GM23338 (cell line): ENCODE results near the gene YAP1.

Experiments used
- CREB1 ChIP-seq: fragments of 250-450 bp; sonication (Bioruptor Pico); IDR thresholded peaks from 2 replicates; pipeline ENCODE4 v1.5.0; 2020; ENCODE audit warnings: low read depth, mild to moderate bottlenecking, moderate library complexity
- CTCF ChIP-seq, 2 experiments: fragments of 200-600 bp in 1 of 2; sonication (generic) in 1 of 2; conservative IDR thresholded peaks; 2 replicates each; pipeline versions ENCODE4 v1.5.1 to v1.6.1; 2016 to 2017; ENCODE audit warnings: antibody characterized with exemption in 2 of 2, low read depth in 2 of 2, mild to moderate bottlenecking in 2 of 2, moderate library complexity in 1 of 2
- ETS1 ChIP-seq: IDR thresholded peaks from 2 replicates; pipeline ENCODE4 v1.6.1; 2016; ENCODE audit warnings: antibody characterized with exemption
- EZH2 ChIP-seq: fragments of 200-600 bp; sonication (generic); IDR thresholded peaks from one replicate; pipeline ENCODE4 v1.8.0; 2017; ENCODE audit warnings: antibody characterized with exemption, mild to moderate bottlenecking, low read depth; ENCODE audit not compliant: unreplicated experiment
- EZH2phosphoT487 ChIP-seq: fragments of 200-600 bp; sonication (generic); IDR thresholded peaks from one replicate; pipeline ENCODE4 v1.8.1; 2018; ENCODE audit warnings: antibody characterized with exemption; ENCODE audit not compliant: unreplicated experiment
- JUNB ChIP-seq: IDR thresholded peaks from one replicate; pipeline ENCODE4 v1.6.1; 2016; ENCODE audit warnings: antibody characterized with exemption; ENCODE audit not compliant: unreplicated experiment
- NANOG ChIP-seq: IDR thresholded peaks from 2 replicates; pipeline ENCODE4 v1.6.1; 2016; ENCODE audit warnings: antibody characterized with exemption, borderline replicate concordance
- POLR2AphosphoS5 ChIP-seq: IDR thresholded peaks from 2 replicates; pipeline ENCODE4 v1.6.1; 2016; ENCODE audit warnings: antibody characterized with exemption, low read depth
- REST ChIP-seq: IDR thresholded peaks from one replicate; pipeline ENCODE4 v1.6.1; 2018; ENCODE audit warnings: antibody characterized with exemption; ENCODE audit not compliant: unreplicated experiment
- STAT1 ChIP-seq: IDR thresholded peaks from one replicate; pipeline ENCODE4 v1.6.1; 2016; ENCODE audit warnings: antibody characterized with exemption; ENCODE audit not compliant: unreplicated experiment
- ZNF114 ChIP-seq: fragments of 250-450 bp; sonication (Bioruptor Pico); IDR thresholded peaks from 2 replicates; pipeline ENCODE4 v1.5.0; 2020; ENCODE audit warnings: mild to moderate bottlenecking, moderate library complexity
- ZNF331 ChIP-seq: fragments of 250-450 bp; sonication (Bioruptor Pico); IDR thresholded peaks from 2 replicates; pipeline ENCODE4 v1.5.0; 2020; ENCODE audit warnings: low read depth, mild to moderate bottlenecking, moderate library complexity
- ZNF462 ChIP-seq: fragments of 250-450 bp; sonication (Bioruptor Pico); IDR thresholded peaks from 2 replicates; pipeline ENCODE4 v1.5.0; 2020; ENCODE audit warnings: mild to moderate bottlenecking, moderate library complexity

- TF ChIP-seq CTCF (conservative IDR thresholded peaks at IDR 0.05; ENCODE audit: low read depth in 2 of 2) (no peak), EZH2 (no peak), POLR2AphosphoS5 (no peak), EZH2phosphoT487 (no peak), CREB1 (CRISPR knock-in tag) (no peak), REST (no peak), NANOG (peak; percentile 8; the same call in 1 of the 2 replicates), ZNF114 (CRISPR knock-in tag) (no peak), ETS1 (no peak), ZNF331 (no peak), STAT1 (no peak), JUNB (no peak), ZNF462 (peak; percentile 44; the same call in 1 of the 2 replicates)
Measured at GRCh38 chr11:102280245-102280833, 170.1 kb downstream of the YAP1 start.
